Measurements from ENCODE around the gene FRAT1.

Gene FRAT1

GRCh38 chr10:97365761-97366351 lies 46.8 kb downstream of the FRAT1 start:
- DNase-seq (ENCODE audit: low spot score): no peak

DNA sequence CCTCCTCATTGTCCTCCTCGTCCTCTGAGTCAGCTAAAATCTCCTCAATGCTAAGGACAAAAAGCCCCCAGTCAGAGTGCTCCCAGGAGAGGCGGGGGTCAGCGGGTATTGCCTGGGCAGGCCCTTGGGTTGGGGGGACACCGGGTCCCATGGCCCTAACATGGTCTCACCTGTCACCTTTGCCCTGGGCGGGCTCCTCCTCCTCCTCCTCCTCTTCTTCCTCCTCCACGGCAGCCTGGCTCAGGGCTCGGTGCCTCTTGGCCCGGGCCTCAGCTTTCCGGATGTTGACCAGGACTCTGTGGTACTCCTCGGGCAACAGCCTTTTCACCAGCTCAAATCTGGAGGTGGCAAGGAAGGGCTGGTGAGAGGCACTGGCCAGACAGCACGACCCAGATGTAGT lies 47.5 kb downstream of the FRAT1 start:
- no peak for DNase-seq (ENCODE audit: low spot score)

DNA sequence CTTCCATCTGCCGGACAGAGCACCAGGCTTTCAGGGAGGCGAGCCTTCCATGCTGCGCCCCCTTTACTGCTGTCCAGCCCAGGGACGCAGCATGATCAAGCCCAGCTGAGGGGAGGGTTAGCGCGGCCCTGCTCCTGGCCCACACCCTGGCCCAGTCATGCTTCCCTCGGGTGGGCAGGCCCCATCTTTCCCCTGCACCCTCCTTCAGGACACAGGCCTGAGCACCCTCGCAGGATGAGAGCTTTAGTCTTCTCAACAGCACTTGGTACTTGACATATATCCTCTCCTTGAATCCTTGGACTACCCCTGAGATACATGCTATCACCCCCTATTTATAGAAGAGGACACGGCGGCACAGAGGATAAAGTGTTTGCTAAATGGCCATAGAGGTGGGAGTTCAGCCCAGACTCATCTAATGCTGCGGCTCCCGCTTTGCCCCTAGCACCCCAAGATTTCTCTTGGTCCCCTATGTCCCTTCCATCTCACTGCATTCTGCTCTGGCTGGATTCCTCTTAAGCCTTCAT lies 48.1 kb downstream of the FRAT1 start:
- no peak for DNase-seq (ENCODE audit: low spot score)
